HEK293T (cell line): ENCODE measurements around the gene APP.

Experiments
- ARNT ChIP-seq: fragments of 450-650 bp; IDR thresholded peaks from 2 replicates; pipeline ENCODE4 v1.6.1; 2017; ENCODE audit warnings: mild to moderate bottlenecking
- BHLHE40 ChIP-seq: fragments of 450-650 bp; IDR thresholded peaks from 2 replicates; pipeline ENCODE4 v1.6.1; 2016; ENCODE audit warnings: mild to moderate bottlenecking, moderate library complexity, borderline replicate concordance
- ELF4 ChIP-seq: fragments of 450-650 bp; IDR thresholded peaks from 2 replicates; pipeline ENCODE4 v1.6.1; 2017; ENCODE audit warnings: antibody characterized with exemption
- FOXA1 ChIP-seq: fragments of 450-650 bp; IDR thresholded peaks from 2 replicates; pipeline ENCODE4 v1.6.1; 2016; ENCODE audit warnings: mild to moderate bottlenecking
- FOXK2 ChIP-seq: fragments of 450-650 bp; IDR thresholded peaks from 2 replicates; pipeline ENCODE4 v1.6.1; 2016; ENCODE audit warnings: mild to moderate bottlenecking
- FOXM1 ChIP-seq: fragments of 450-650 bp; IDR thresholded peaks from 2 replicates; pipeline ENCODE4 v1.6.1; 2017; ENCODE audit warnings: mild to moderate bottlenecking, borderline replicate concordance
- HDGF ChIP-seq: fragments of 450-650 bp; IDR thresholded peaks from 2 replicates; pipeline ENCODE4 v1.6.1; 2017; ENCODE audit warnings: antibody characterized with exemption, borderline replicate concordance
- SP1 ChIP-seq: fragments of 450-650 bp; IDR thresholded peaks from 2 replicates; pipeline ENCODE4 v1.6.1; 2017
- TARDBP ChIP-seq: fragments of 450-650 bp; IDR thresholded peaks from 2 replicates; pipeline ENCODE4 v1.6.1; 2016
- ZNF384 ChIP-seq: fragments of 450-650 bp; IDR thresholded peaks from 2 replicates; pipeline ENCODE4 v1.6.1; 2016

DNA sequence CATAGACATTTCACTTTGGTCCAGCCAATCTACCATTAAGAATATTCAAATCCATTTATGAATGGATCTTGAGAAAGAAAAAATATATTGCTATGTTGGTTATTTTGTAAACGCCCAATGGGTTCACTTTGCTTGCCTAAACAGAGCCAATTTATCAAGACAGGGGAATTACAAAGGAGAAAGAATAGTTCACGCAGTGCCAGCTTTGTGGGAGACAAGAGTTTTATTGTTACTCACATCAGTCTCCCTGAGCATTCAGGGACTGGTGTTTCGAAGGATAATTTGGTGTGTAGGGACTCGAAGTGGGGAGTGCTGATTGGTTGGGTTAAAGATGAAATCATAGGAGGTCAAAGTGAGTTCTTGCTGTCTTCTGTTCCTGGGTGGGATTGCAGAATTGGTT lies 300.5 kb downstream of the APP start:
- no peak for TF ChIP-seq SP1
- no peak for TF ChIP-seq TARDBP
- TF ChIP-seq ARNT, result no peak
- TF ChIP-seq BHLHE40, result no peak
- no peak for TF ChIP-seq ZNF384
- TF ChIP-seq FOXM1, result no peak
- no peak for TF ChIP-seq HDGF
- no peak for TF ChIP-seq FOXK2
- no peak for TF ChIP-seq ELF4
- no peak for TF ChIP-seq FOXA1
